ENCODE data around the gene CSHL1. TPM values are rescaled to one million over a fixed set of nuclear protein-coding genes. Genes with fewer than 3 reads are reported as not detected.

Gene CSHL1
- total RNA-seq, 1 donor from 2014 or later: not detected

DNA sequence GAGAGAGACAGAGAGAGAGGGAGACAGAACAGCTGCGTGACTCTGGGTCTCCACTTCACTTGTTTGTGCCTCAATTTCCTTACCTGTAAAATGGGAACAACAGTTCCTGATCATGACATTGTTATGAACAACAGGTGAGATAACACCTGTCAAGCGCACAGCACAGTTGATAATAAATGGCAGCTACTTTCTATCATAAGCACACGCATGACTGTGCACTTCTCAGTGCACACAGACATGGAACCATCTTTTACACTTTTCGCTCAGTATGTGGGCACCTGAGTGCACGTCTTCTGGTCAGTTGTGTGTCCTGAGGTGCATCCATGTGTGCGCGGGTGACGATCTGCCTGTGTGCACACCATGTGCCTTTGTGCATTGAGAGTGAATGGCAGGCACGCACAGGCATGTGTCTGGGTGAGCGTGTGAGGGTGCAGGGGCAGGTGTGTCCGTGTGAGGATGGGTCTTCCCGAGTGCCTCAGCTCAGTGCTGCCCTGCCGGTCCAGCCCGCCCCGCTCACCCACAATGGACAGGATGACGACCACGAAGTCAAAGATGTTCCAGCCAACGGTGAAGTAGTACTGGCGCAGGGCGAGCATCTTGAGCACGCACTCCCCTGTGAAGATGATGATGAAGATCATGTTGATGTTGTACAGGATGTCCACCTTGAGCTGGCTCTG, 31.4 kb upstream of the CSHL1 start:
- no peak overlapping the region for H3K27ac Mint-ChIP-seq
- no peak for DNase-seq (ENCODE audit: extremely low spot score, unreplicated experiment)
- no peaks in the 10 kb centered on the region for H3K4me1 Mint-ChIP-seq (ENCODE audit: unreplicated experiment)
- no peaks in the 10 kb centered on the region for H3K27me3 Mint-ChIP-seq
- no peaks in the 10 kb centered on the region for H3K36me3 Mint-ChIP-seq
- TF ChIP-seq, protein P1, sequence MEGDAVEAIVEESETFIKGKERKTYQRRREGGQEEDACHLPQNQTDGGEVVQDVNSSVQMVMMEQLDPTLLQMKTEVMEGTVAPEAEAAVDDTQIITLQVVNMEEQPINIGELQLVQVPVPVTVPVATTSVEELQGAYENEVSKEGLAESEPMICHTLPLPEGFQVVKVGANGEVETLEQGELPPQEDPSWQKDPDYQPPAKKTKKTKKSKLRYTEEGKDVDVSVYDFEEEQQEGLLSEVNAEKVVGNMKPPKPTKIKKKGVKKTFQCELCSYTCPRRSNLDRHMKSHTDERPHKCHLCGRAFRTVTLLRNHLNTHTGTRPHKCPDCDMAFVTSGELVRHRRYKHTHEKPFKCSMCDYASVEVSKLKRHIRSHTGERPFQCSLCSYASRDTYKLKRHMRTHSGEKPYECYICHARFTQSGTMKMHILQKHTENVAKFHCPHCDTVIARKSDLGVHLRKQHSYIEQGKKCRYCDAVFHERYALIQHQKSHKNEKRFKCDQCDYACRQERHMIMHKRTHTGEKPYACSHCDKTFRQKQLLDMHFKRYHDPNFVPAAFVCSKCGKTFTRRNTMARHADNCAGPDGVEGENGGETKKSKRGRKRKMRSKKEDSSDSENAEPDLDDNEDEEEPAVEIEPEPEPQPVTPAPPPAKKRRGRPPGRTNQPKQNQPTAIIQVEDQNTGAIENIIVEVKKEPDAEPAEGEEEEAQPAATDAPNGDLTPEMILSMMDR (conservative IDR thresholded peaks at IDR 0.05): no peak
- no peak overlapping the region for H3K4me3 Mint-ChIP-seq
- H3K9me3 Mint-ChIP-seq: no peaks in the 10 kb centered on the region

DNA sequence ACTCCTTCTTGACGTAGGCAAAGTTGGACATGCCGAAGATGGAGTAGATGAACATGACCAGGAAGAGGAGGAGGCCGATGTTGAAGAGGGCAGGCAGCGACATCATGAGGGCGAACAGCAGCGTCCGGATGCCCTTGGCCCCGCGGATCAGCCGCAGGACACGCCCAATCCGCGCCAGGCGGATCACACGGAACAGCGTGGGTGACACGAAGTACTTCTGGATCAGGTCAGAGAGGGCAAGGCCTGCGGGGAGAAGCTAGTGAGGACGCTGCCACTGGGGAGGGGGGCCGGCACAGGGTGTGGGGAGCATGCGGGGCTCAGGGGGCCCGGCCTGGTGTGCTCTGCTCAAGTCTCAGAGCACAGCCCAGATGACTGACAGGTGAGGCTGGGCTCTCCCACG, 30.7 kb upstream of the CSHL1 start:
- H3K9me3 Mint-ChIP-seq: no peaks in the 10 kb centered on the region
- no peaks in the 10 kb centered on the region for H3K27me3 Mint-ChIP-seq
- H3K4me1 Mint-ChIP-seq (ENCODE audit: unreplicated experiment): no peaks in the 10 kb centered on the region
- no peak overlapping the region for H3K27ac Mint-ChIP-seq
- TF ChIP-seq, protein P1 (conservative IDR thresholded peaks at IDR 0.05): no peak
- H3K4me3 Mint-ChIP-seq: no peak overlapping the region
- H3K36me3 Mint-ChIP-seq: no peaks in the 10 kb centered on the region
- DNase-seq (ENCODE audit: extremely low spot score, unreplicated experiment): no peak

DNA sequence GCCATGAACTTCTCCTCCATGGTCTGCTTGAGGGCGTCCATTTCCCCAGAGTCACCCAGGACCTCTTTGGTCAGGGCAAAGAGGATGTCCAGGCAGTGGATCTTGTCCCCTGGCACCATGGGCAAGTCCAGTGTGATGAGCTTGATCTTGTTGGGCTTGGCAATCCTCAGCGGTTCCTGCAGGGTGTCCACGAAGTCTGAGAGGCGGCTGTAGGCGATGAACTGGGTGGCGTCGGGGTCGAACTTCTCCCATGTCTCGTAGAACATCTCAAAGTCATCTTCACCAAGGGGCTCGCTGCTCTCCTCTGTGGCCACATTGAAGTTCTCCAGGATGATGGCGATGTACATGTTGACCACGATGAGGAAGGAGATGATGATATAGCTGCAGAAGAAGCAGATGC, 30.1 kb upstream of the CSHL1 start:
- Mint-ChIP-seq H3K9me3 (no peaks in the 10 kb centered on the region), H3K36me3 (no peaks in the 10 kb centered on the region), H3K4me1 (ENCODE audit: unreplicated experiment) (no peaks in the 10 kb centered on the region), H3K4me3 (no peak overlapping the region), H3K27me3 (no peaks in the 10 kb centered on the region), H3K27ac (no peak overlapping the region)
- no peak for DNase-seq (ENCODE audit: extremely low spot score, unreplicated experiment)
- TF ChIP-seq, protein P1 (conservative IDR thresholded peaks at IDR 0.05): no peak

DNA sequence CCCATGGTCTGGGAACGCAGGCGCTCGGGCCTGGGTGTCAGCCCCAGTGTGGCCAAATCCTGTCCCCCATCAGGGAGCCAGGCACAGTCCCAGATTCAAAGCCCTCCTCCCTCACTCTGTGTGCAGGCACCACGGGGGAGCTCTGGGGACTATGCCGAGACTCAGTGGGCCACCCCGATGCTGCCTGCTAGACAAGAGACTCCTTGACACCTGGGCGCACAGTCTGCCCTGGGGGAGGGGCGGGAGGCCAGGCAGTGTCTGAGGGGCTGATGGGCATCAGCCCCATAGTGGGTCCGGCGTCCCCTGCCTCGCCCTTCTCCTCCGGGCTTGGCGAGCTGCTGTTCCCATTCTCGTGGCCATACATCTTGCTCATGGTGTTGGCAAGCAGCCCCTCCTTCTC, 29.5 kb upstream of the CSHL1 start:
- TF ChIP-seq, protein P1 (conservative IDR thresholded peaks at IDR 0.05): no peak

DNA sequence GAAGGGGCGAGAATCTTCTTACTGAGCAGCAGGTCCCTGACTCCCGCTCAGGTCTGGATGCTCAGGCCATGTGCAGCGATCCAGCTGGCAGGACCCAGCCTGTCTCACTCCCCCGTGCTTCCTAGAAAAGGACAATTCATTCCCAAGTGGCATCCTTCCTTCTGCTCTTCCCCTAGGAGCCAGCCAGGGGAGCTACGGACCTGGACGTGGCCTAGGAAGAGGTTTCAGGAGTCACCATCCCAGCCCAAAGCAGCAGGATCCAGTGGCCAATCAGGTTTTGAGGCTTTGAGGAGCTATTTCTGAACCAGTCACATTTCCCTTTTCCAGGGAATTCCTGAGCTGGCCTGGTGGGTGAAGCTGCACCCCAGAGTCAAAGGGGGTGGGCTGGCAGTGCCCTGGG, 28.8 kb upstream of the CSHL1 start:
- no peak overlapping the region for H3K27ac Mint-ChIP-seq
- no peak for DNase-seq (ENCODE audit: extremely low spot score, unreplicated experiment)
- H3K4me1 Mint-ChIP-seq (ENCODE audit: unreplicated experiment): no peaks in the 10 kb centered on the region
- H3K4me3 Mint-ChIP-seq: no peak overlapping the region
- TF ChIP-seq, protein P1 (conservative IDR thresholded peaks at IDR 0.05): no peak
- no peaks in the 10 kb centered on the region for H3K9me3 Mint-ChIP-seq
- H3K36me3 Mint-ChIP-seq: no peaks in the 10 kb centered on the region
- no peaks in the 10 kb centered on the region for H3K27me3 Mint-ChIP-seq

More for the DNA sequence above, 29.5 kb upstream of the CSHL1 start:
- Mint-ChIP-seq H3K4me1 (ENCODE audit: unreplicated experiment) (no peaks in the 10 kb centered on the region), H3K4me3 (no peak overlapping the region), H3K9me3 (no peaks in the 10 kb centered on the region), H3K27ac (no peak overlapping the region), H3K27me3 (no peaks in the 10 kb centered on the region), H3K36me3 (no peaks in the 10 kb centered on the region)
- DNase-seq (ENCODE audit: extremely low spot score, unreplicated experiment): no peak

Measured in type B pancreatic cell (in vitro differentiated cells).